NCI-H2029 treated with DMSO at 0.1 percent for 48 hours (cell line): ENCODE measurements around the gene CFAP53.
"Not testable (repeated sequence)": the region's sequence is repeated elsewhere in the genome, so short reads cannot be mapped to it uniquely, and the experiment has no call there.

Experiments used
- DNase-seq: peaks from one replicate; lab custom pipeline; 2025; lab: John Stamatoyannopoulos, UW

The CFAP53 gene

GRCh38 chr18:50272568-50272967, 6.3 kb upstream of the CFAP53 start:
- no peak for DNase-seq

- DNase-seq: no peak
These were observed 1.9 kb upstream of the CFAP53 start for GRCh38 chr18:50268022-50268747.

- DNase-seq: no peak
These were observed 3.3 kb downstream of the CFAP53 start for GRCh38 chr18:50262977-50263376.

- no peak for DNase-seq
These were observed 15.4 kb downstream of the CFAP53 start for GRCh38 chr18:50250935-50251334.

- no peak for DNase-seq
These were observed 16.7 kb downstream of the CFAP53 start for GRCh38 chr18:50249576-50249975.

GRCh38 chr18:50247561-50247960, 18.7 kb downstream of the CFAP53 start:
- no peak for DNase-seq

GRCh38 chr18:50241768-50242167, 24.5 kb downstream of the CFAP53 start:
- DNase-seq: not testable (repeated sequence)

GRCh38 chr18:50240080-50240563, 26.2 kb downstream of the CFAP53 start:
- DNase-seq: no peak

- DNase-seq: no peak
These were observed 33.9 kb downstream of the CFAP53 start for GRCh38 chr18:50232419-50232818.

- no peak for DNase-seq
These were observed 34.7 kb downstream of the CFAP53 start for GRCh38 chr18:50231621-50232020.

GRCh38 chr18:50220249-50220648, 46.0 kb downstream of the CFAP53 start:
- DNase-seq: not testable (repeated sequence)

GRCh38 chr18:50218432-50219197, 47.7 kb downstream of the CFAP53 start:
- DNase-seq: no peak

GRCh38 chr18:50209311-50209710, 57.0 kb downstream of the CFAP53 start:
- no peak for DNase-seq

GRCh38 chr18:50207722-50208121, 58.6 kb downstream of the CFAP53 start:
- no peak for DNase-seq

- DNase-seq: peak; percentile 44
These were observed 62.3 kb downstream of the CFAP53 start for GRCh38 chr18:50203801-50204604.

- DNase-seq: no peak
These were observed 64.7 kb downstream of the CFAP53 start for GRCh38 chr18:50201476-50202018.

- DNase-seq: no peak
These were observed 66.4 kb downstream of the CFAP53 start for GRCh38 chr18:50199921-50200320.

GRCh38 chr18:50199346-50199855, 66.9 kb downstream of the CFAP53 start:
- no peak for DNase-seq

- no peak for DNase-seq
These were observed 70.0 kb downstream of the CFAP53 start for GRCh38 chr18:50196261-50196660.

- no peak for DNase-seq
These were observed 70.6 kb downstream of the CFAP53 start for GRCh38 chr18:50195689-50196088.

- peak; percentile 21 for DNase-seq
These were observed 71.4 kb downstream of the CFAP53 start, which contains the start of gene MYO5B for GRCh38 chr18:50194631-50195532. TSS of gene MYO5B (minus strand) at chr18:50195147. CDS start at chr18:50194793, 354 bp downstream.
